ENCODE results near the gene PRLHR. TPM values are rescaled to one million over a fixed set of nuclear protein-coding genes. Genes with fewer than 3 reads are reported as not detected.

The PRLHR gene
- total RNA-seq, 1 donor from 2014 or later = not detected

DNA sequence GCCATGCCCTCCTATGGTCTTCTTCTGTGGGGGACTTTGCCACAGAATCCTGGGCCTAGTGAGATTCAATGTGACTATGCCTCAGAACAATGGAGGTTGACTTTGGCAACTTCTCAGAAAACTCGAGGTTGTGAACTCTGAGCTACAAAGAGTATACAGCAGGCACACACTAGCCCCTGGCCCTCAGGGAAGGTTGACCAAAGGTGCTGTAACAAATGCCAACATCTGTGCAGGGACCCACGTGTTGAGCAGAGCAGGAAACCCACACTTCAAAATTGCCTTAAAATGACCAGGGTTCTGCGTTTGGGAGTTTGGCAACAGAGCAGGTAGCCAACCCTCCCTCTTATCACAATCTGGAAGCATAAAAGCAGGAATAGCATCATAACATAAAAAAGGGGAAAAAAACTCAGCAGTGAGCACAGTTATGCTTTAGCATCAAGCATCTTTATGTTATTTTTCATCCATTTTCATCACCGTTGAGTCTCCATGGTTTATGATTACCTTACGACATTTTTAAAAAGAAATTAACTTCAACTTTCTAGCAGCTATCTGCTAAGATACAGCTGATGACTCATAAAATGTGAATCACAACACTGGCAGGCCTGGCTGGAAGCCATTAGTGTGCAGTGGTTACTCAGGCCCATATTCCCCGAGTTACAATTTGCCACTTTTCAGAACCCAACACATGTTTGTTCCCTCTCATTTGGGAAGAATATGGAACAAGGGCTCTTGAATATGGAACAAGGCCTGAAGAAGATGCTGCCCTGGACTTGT is 11.1 kb downstream of the PRLHR start:
- no peaks in the 10 kb centered on the region for H3K36me3 Mint-ChIP-seq (ENCODE audit: low read depth)
- no peaks in the 10 kb centered on the region for H3K9me3 Mint-ChIP-seq
- no peak overlapping the region for H3K4me3 Mint-ChIP-seq
- DNase-seq (no peak), ATAC-seq (ENCODE audit: low read depth) (no peak)
- H3K27ac Mint-ChIP-seq = no peak overlapping the region
- TF ChIP-seq, protein P1, sequence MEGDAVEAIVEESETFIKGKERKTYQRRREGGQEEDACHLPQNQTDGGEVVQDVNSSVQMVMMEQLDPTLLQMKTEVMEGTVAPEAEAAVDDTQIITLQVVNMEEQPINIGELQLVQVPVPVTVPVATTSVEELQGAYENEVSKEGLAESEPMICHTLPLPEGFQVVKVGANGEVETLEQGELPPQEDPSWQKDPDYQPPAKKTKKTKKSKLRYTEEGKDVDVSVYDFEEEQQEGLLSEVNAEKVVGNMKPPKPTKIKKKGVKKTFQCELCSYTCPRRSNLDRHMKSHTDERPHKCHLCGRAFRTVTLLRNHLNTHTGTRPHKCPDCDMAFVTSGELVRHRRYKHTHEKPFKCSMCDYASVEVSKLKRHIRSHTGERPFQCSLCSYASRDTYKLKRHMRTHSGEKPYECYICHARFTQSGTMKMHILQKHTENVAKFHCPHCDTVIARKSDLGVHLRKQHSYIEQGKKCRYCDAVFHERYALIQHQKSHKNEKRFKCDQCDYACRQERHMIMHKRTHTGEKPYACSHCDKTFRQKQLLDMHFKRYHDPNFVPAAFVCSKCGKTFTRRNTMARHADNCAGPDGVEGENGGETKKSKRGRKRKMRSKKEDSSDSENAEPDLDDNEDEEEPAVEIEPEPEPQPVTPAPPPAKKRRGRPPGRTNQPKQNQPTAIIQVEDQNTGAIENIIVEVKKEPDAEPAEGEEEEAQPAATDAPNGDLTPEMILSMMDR (IDR thresholded peaks at IDR 0.05) = no peak
- no peaks in the 10 kb centered on the region for H3K4me1 Mint-ChIP-seq
- ChIA-PET POLR2A (no interaction called here), CTCF (no interaction called here)
- intact Hi-C loops (cut with micrococcal nuclease) = no loop called here
- H3K27me3 Mint-ChIP-seq = peaks cover 10% of the 10 kb centered on the region

DNA sequence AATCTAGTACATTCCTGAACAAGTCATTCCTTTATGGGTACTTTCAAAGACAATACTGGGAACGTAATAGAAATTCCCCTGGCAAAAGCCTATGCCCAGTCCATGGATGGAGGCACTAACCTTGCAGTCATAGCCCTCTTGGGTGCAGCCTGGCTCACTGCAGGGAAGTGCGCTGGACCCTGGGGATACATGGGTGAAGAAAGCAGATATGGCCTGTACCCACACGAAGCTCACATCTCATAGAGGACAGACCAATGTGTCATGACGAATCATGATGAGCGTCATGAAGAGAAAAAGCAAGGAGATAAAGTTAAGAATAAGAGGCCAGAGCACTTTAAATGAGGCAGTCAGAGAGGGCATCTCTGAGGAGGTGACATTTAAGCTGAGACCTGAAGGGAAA is 11.8 kb downstream of the PRLHR start:
- TF ChIP-seq, protein P1 (IDR thresholded peaks at IDR 0.05) = no peak
- H3K27ac Mint-ChIP-seq = no peak overlapping the region
- H3K27me3 Mint-ChIP-seq = peaks cover 10% of the 10 kb centered on the region
- DNase-seq (no peak), ATAC-seq (ENCODE audit: low read depth) (no peak)
- H3K4me1 Mint-ChIP-seq = no peaks in the 10 kb centered on the region
- no peaks in the 10 kb centered on the region for H3K36me3 Mint-ChIP-seq (ENCODE audit: low read depth)
- H3K9me3 Mint-ChIP-seq = no peaks in the 10 kb centered on the region
- ChIA-PET CTCF (no interaction called here), POLR2A (no interaction called here)
- intact Hi-C loops (cut with micrococcal nuclease) = no loop called here
- no peak overlapping the region for H3K4me3 Mint-ChIP-seq

DNA sequence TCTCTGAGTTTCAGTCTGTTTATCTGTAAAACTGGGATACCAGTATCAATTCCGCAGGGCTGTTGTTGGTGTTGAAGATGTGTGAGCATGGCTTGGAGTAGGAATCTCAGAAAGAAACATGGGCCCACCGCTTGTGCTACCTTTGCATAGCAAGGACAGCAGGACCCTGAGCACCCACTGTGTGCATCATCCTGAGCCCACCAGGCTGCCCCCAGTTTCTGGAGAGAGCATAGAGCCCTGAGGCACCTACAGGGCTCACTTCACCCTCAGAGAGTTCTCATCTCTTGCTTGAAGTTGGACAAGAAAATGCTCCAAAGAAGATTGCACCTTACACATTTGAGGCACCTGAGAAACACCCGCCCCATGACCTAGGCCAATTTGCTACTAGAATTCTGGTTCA is 12.9 kb downstream of the PRLHR start:
- no peak overlapping the region for H3K4me3 Mint-ChIP-seq
- TF ChIP-seq, protein P1 (IDR thresholded peaks at IDR 0.05) = no peak
- CTCF ChIA-PET = no interaction called here
- no peak for DNase-seq
- intact Hi-C loops (cut with micrococcal nuclease) = no loop called here
- POLR2A ChIA-PET = no interaction called here
- H3K9me3 Mint-ChIP-seq = no peaks in the 10 kb centered on the region
- H3K27ac Mint-ChIP-seq = no peak overlapping the region
- ATAC-seq (ENCODE audit: low read depth) = no peak
- H3K36me3 Mint-ChIP-seq (ENCODE audit: low read depth) = no peaks in the 10 kb centered on the region
- no peaks in the 10 kb centered on the region for H3K4me1 Mint-ChIP-seq
- peaks cover 8% of the 10 kb centered on the region for H3K27me3 Mint-ChIP-seq

DNA sequence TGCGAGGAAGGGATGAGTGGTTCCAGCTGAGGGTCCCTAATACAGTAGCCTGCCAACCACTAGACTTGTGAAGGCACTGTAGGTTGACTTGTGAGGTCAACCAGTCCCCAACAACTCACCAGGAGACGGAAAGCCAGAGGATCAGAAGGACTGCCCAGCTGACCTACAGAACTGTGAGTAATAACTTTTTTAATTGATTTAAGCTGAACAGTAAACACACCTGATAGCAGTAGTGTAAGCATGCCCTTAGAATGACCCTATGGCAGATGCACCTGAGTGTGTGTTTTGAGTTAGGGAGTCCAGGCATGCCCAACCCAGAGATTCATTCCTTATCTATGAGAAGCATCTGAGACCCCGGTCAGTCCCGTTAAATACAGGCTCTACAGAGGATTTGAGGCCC is 14.1 kb downstream of the PRLHR start:
- Mint-ChIP-seq H3K27ac (no peak overlapping the region), H3K27me3 (peaks cover 7% of the 10 kb centered on the region), H3K4me1 (no peaks in the 10 kb centered on the region), H3K36me3 (ENCODE audit: low read depth) (no peaks in the 10 kb centered on the region), H3K4me3 (no peak overlapping the region), H3K9me3 (no peaks in the 10 kb centered on the region)
- intact Hi-C loops (cut with micrococcal nuclease) = no loop called here
- ATAC-seq (ENCODE audit: low read depth) = no peak
- POLR2A ChIA-PET = no interaction called here
- CTCF ChIA-PET = no interaction called here
- TF ChIP-seq, protein P1 (IDR thresholded peaks at IDR 0.05) = no peak
- no peak for DNase-seq

DNA sequence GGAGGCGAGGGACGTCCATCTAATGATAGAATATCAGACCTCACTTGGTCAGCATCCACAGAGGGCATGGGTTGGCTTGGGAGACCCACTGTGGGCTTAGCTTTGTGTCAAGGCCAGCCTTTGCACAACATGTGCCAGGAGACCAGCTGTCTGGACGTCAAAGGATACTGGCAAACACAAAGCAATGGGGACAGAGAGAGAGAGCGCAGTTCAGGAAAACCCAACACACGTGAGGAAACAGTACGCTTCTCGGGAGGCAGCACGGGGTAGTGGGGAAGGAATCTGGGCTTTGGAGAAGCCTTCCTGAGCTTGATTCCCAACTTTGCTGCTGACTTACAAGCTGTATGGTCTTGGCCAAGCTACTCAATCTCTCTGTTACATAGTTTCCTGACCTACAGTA is 14.7 kb downstream of the PRLHR start:
- Mint-ChIP-seq H3K4me1 (no peaks in the 10 kb centered on the region), H3K9me3 (no peaks in the 10 kb centered on the region), H3K27me3 (peaks cover 7% of the 10 kb centered on the region), H3K4me3 (no peak overlapping the region), H3K27ac (no peak overlapping the region), H3K36me3 (ENCODE audit: low read depth) (no peaks in the 10 kb centered on the region)
- TF ChIP-seq, protein P1 (IDR thresholded peaks at IDR 0.05) = no peak
- POLR2A ChIA-PET = no interaction called here
- DNase-seq (no peak), ATAC-seq (ENCODE audit: low read depth) (no peak)
- intact Hi-C loops (cut with micrococcal nuclease) = no loop called here
- CTCF ChIA-PET = no interaction called here
